ENCODE measurements around the gene OR5AS1.

Gene OR5AS1

DNA sequence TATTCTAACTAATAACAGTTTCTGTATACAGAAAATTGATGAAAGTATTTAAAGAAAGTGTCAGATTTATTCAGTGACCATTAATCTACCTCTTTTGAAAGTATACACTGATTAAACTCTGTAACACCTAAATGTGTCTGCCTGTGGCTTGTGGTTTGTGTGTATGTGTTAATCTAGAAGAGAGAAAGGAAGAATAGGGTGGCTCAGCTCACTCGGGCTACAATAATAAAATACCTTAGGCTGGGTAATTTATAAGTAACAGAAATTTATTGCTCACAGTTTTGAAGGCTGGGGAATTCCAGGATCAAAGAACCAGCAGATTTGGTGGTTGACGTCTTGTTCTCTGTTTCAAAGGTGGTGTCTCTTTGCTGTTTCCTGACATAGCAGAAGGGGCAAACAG lies 13.6 kb upstream of the OR5AS1 start:
- Histone ChIP-seq H2AFZ (ENCODE audit: low read length) (no peak overlapping the region), H3K79me2 (ENCODE audit: insufficient read depth, low read length) (no peaks in the 10 kb centered on the region), H3K4me3 (ENCODE audit: low read length, poor library complexity, severe bottlenecking) (no peak overlapping the region), H3K9ac (ENCODE audit: low read depth, low read length, poor library complexity, severe bottlenecking) (no peak overlapping the region), H4K20me1 (ENCODE audit: insufficient read depth, low read length, poor library complexity, severe bottlenecking) (no peaks in the 10 kb centered on the region), H3K9me3 (ENCODE audit: insufficient read depth, low read depth, low read length) (0 out of 2 replicates have a peak, but pooled peaks cover 3% of the 10 kb centered on the region), H3F3A (ENCODE audit: low read depth) (no peaks in the 10 kb centered on the region), H3K36me3 (ENCODE audit: insufficient read depth, low read length) (no peaks in the 10 kb centered on the region), H3K27me3 (ENCODE audit: insufficient read depth, low read length, poor library complexity, severe bottlenecking) (no peaks in the 10 kb centered on the region), H3K4me1 (ENCODE audit: insufficient read depth, low read length, poor library complexity, severe bottlenecking) (no peaks in the 10 kb centered on the region), H3K9me2 (replicated peaks; ENCODE audit: low read depth, low read length) (no peaks in the 10 kb centered on the region), H3K4me2 (ENCODE audit: low read depth, low read length, poor library complexity, severe bottlenecking) (no peak overlapping the region)
- TF ChIP-seq EZH2phosphoT487 (IDR thresholded peaks at IDR 0.05; ENCODE audit: borderline replicate concordance) = no peak
- TF ChIP-seq, protein P1, sequence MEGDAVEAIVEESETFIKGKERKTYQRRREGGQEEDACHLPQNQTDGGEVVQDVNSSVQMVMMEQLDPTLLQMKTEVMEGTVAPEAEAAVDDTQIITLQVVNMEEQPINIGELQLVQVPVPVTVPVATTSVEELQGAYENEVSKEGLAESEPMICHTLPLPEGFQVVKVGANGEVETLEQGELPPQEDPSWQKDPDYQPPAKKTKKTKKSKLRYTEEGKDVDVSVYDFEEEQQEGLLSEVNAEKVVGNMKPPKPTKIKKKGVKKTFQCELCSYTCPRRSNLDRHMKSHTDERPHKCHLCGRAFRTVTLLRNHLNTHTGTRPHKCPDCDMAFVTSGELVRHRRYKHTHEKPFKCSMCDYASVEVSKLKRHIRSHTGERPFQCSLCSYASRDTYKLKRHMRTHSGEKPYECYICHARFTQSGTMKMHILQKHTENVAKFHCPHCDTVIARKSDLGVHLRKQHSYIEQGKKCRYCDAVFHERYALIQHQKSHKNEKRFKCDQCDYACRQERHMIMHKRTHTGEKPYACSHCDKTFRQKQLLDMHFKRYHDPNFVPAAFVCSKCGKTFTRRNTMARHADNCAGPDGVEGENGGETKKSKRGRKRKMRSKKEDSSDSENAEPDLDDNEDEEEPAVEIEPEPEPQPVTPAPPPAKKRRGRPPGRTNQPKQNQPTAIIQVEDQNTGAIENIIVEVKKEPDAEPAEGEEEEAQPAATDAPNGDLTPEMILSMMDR (conservative IDR thresholded peaks at IDR 0.05; ENCODE audit: low read length) = no peak

DNA sequence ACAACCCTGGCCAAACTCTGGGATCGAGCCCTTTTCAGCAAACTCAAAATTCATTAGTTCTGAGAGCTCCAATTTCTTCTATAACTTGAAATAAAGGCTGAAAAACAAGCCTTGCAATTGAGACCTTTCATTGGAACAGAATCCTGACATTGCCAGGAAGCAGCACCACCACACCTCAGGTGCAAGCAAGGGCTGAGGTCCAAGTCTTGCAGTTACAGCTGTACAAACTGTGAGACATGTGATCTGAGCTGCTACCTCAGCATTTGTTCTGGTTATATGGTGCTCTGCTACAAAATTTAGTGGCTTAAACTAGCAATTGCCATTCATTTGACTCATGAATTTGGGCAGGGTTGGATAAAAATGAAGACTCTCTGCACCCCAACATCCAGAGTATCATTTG lies 18.1 kb downstream of the OR5AS1 start:
- H3K27me3 ChIP-seq (ENCODE audit: insufficient read depth, low read length, poor library complexity, severe bottlenecking) = no peaks in the 10 kb centered on the region
- H2AFZ ChIP-seq (ENCODE audit: low read length) = no peak overlapping the region
- no peaks in the 10 kb centered on the region; the same call in 1 of the 2 replicates for H3K9me3 ChIP-seq (ENCODE audit: insufficient read depth, low read depth, low read length)
- H3K79me2 ChIP-seq (ENCODE audit: insufficient read depth, low read length) = no peaks in the 10 kb centered on the region
- no peaks in the 10 kb centered on the region for H3F3A ChIP-seq (ENCODE audit: low read depth)
- H3K4me3 ChIP-seq (ENCODE audit: low read length, poor library complexity, severe bottlenecking) = no peak overlapping the region
- no peaks in the 10 kb centered on the region for H3K36me3 ChIP-seq (ENCODE audit: insufficient read depth, low read length)
- H3K4me2 ChIP-seq (ENCODE audit: low read depth, low read length, poor library complexity, severe bottlenecking) = no peak overlapping the region
- H3K4me1 ChIP-seq (ENCODE audit: insufficient read depth, low read length, poor library complexity, severe bottlenecking) = no peaks in the 10 kb centered on the region
- no peaks in the 10 kb centered on the region for H4K20me1 ChIP-seq (ENCODE audit: insufficient read depth, low read length, poor library complexity, severe bottlenecking)
- H3K9me2 ChIP-seq (replicated peaks; ENCODE audit: low read depth, low read length) = no peaks in the 10 kb centered on the region
- H3K9ac ChIP-seq (ENCODE audit: low read depth, low read length, poor library complexity, severe bottlenecking) = no peak overlapping the region
- TF ChIP-seq, protein P1 (conservative IDR thresholded peaks at IDR 0.05; ENCODE audit: low read length) = no peak
- TF ChIP-seq EZH2phosphoT487 (IDR thresholded peaks at IDR 0.05; ENCODE audit: borderline replicate concordance) = no peak

DNA sequence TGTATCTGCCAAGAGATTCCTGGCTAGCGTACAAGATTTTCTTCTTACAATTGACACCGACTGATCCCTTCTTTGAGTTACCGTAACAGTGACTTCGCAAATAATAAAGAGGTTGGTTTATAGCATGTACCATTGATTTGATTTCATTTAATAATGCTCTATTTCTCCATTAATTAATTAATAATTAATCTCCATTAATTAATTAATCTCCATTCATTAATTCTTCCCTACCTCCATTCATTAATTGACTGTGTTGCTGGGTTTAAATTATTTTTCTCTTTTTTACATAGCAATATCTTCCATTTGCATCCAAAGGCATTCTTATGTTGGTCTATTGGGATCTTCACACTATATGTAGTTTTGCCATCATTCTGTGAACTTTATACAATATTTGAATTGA lies 21.0 kb downstream of the OR5AS1 start:
- no peaks in the 10 kb centered on the region for H3K9me2 ChIP-seq (replicated peaks; ENCODE audit: low read depth, low read length)
- H3K4me1 ChIP-seq (ENCODE audit: insufficient read depth, low read length, poor library complexity, severe bottlenecking) = no peaks in the 10 kb centered on the region
- H3K27me3 ChIP-seq (ENCODE audit: insufficient read depth, low read length, poor library complexity, severe bottlenecking) = no peaks in the 10 kb centered on the region
- H3K4me3 ChIP-seq (ENCODE audit: low read length, poor library complexity, severe bottlenecking) = no peak overlapping the region
- no peak overlapping the region for H3K9ac ChIP-seq (ENCODE audit: low read depth, low read length, poor library complexity, severe bottlenecking)
- H2AFZ ChIP-seq (ENCODE audit: low read length) = no peak overlapping the region
- no peaks in the 10 kb centered on the region for H3K79me2 ChIP-seq (ENCODE audit: insufficient read depth, low read length)
- no peaks in the 10 kb centered on the region for H4K20me1 ChIP-seq (ENCODE audit: insufficient read depth, low read length, poor library complexity, severe bottlenecking)
- H3F3A ChIP-seq (ENCODE audit: low read depth) = no peaks in the 10 kb centered on the region
- H3K4me2 ChIP-seq (ENCODE audit: low read depth, low read length, poor library complexity, severe bottlenecking) = no peak overlapping the region
- no peaks in the 10 kb centered on the region for H3K9me3 ChIP-seq (ENCODE audit: insufficient read depth, low read depth, low read length)
- TF ChIP-seq, protein P1 (conservative IDR thresholded peaks at IDR 0.05; ENCODE audit: low read length) = no peak
- no peak for TF ChIP-seq EZH2phosphoT487 (IDR thresholded peaks at IDR 0.05; ENCODE audit: borderline replicate concordance)
- no peaks in the 10 kb centered on the region for H3K36me3 ChIP-seq (ENCODE audit: insufficient read depth, low read length)

All from Loucy (cell line).